GM21423 (cell line): ENCODE results near the gene PIGM.

Experiments used
- ATAC-seq: cut with Tn5 transposase; IDR thresholded peaks from one replicate; pipeline ENCODE4 v1.9.1; 2021; ENCODE audit warnings: mild to moderate bottlenecking, moderate library complexity; ENCODE audit not compliant: unreplicated experiment

The PIGM gene

GRCh38 chr1:160031365-160032164 lies at the start of gene PIGM:
Gene PIGM, minus strand, starts transcription at chr1:160031990. Its CDS starts 251 bp downstream, at chr1:160031739.
- peak; percentile 95 for ATAC-seq

- ATAC-seq: no peak
Observed at GRCh38 chr1:160081261-160081936, 49.6 kb upstream of the PIGM start, which contains the start of gene KCNJ9. Gene KCNJ9, plus strand, starts transcription at chr1:160081538. Its CDS starts 2,493 bp downstream, at chr1:160084031.

GRCh38 chr1:160080381-160081100 lies 48.8 kb upstream of the PIGM start:
- ATAC-seq: no peak

GRCh38 chr1:160079448-160079847 lies 47.7 kb upstream of the PIGM start:
- no peak for ATAC-seq

GRCh38 chr1:160078512-160079195 lies 46.9 kb upstream of the PIGM start:
- ATAC-seq: peak; percentile 69

- no peak for ATAC-seq
Observed at GRCh38 chr1:160077486-160077885, 45.7 kb upstream of the PIGM start.

- no peak for ATAC-seq
Observed at GRCh38 chr1:160076295-160076694, 44.5 kb upstream of the PIGM start.

GRCh38 chr1:160075836-160076235 lies 44.0 kb upstream of the PIGM start:
- ATAC-seq: no peak

- no peak for ATAC-seq
Observed at GRCh38 chr1:160074865-160075264, 43.1 kb upstream of the PIGM start.

GRCh38 chr1:160071289-160071688 lies 39.5 kb upstream of the PIGM start:
- no peak for ATAC-seq

GRCh38 chr1:160070243-160071163 lies 38.7 kb upstream of the PIGM start:
- ATAC-seq: no peak

- no peak for ATAC-seq
Observed at GRCh38 chr1:160069460-160070231, 37.9 kb upstream of the PIGM start, which contains the start of gene KCNJ10. Gene KCNJ10, minus strand, starts transcription at chr1:160070160. Its CDS starts 27,628 bp downstream, at chr1:160042532.

GRCh38 chr1:160068225-160068624 lies 36.4 kb upstream of the PIGM start:
- no peak for ATAC-seq

GRCh38 chr1:160066829-160067745 lies 35.3 kb upstream of the PIGM start:
- ATAC-seq: no peak

- no peak for ATAC-seq
Observed at GRCh38 chr1:160064746-160065145, 33.0 kb upstream of the PIGM start.

GRCh38 chr1:160064164-160064563 lies 32.4 kb upstream of the PIGM start:
- ATAC-seq: no peak

- no peak for ATAC-seq
Observed at GRCh38 chr1:160063176-160063575, 31.4 kb upstream of the PIGM start.

GRCh38 chr1:160062230-160062532 lies 30.4 kb upstream of the PIGM start:
- ATAC-seq: no peak
